ENCODE data around the gene OSBPL9.

OSBPL9 gene

DNA sequence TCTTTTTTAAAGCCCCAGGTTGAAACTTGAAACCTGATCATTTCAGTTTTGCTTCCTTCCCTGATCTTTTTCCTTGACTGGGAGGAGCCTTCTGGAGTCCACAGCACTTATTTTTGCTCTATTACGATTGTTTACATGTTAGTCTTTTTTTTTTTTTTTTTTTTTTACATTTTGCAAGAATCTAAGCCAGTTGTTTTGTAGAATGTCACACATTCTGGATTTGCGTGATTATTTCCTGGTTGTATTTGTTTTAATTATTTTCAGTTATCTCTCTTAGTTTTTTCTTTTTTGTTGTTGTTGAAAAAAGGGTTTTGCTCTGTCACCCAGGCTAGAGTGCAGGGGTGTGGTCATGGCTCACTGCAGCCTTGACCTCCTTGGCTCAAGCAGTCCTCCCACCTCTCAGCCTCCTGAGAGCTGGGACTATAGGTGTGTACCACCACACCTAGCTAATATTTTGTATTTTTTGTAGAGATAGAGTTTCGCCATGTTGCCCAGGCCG, 32.8 kb downstream of the OSBPL9 start:
- TF ChIP-seq, protein P1, sequence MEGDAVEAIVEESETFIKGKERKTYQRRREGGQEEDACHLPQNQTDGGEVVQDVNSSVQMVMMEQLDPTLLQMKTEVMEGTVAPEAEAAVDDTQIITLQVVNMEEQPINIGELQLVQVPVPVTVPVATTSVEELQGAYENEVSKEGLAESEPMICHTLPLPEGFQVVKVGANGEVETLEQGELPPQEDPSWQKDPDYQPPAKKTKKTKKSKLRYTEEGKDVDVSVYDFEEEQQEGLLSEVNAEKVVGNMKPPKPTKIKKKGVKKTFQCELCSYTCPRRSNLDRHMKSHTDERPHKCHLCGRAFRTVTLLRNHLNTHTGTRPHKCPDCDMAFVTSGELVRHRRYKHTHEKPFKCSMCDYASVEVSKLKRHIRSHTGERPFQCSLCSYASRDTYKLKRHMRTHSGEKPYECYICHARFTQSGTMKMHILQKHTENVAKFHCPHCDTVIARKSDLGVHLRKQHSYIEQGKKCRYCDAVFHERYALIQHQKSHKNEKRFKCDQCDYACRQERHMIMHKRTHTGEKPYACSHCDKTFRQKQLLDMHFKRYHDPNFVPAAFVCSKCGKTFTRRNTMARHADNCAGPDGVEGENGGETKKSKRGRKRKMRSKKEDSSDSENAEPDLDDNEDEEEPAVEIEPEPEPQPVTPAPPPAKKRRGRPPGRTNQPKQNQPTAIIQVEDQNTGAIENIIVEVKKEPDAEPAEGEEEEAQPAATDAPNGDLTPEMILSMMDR (IDR thresholded peaks at IDR 0.05), result no peak

DNA sequence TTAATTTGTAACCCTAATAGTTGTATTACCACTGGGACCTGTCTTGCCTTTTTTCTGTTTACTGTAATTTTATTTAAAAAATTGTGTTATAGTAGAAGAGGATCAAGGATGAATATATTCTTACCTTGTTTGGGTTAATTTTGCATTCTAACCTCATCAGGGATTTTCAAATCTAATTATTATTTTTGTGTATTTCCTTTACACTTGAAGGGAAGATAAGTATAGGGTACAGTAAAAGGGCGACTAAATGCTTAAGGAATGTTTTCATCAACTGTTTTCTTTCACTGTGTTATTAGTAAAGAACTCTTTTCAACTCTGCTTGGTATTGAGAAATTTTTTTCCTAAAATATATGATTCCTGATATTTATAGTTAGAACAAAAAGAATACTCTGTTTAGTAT, 33.3 kb downstream of the OSBPL9 start:
- TF ChIP-seq, protein P1 (IDR thresholded peaks at IDR 0.05), result no peak

DNA sequence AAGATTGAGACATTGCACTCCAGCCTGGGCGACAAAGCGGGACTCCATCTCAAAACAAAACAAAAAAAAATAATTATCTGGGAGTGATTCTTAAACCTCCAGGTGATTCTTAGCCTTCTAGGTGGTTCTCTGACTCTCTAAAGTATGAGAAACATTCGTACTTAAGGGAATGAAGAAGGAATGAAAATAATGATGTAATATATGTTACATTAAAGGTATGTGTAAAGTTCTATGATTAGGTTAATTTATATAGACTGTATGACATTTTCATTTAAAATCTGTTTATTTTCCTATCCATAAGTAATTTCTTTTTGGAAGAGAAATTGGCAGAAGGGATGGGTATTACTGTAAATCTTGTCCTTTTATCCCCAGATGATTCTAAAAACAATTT, 34.7 kb downstream of the OSBPL9 start:
- TF ChIP-seq, protein P1 (IDR thresholded peaks at IDR 0.05), result no peak

DNA sequence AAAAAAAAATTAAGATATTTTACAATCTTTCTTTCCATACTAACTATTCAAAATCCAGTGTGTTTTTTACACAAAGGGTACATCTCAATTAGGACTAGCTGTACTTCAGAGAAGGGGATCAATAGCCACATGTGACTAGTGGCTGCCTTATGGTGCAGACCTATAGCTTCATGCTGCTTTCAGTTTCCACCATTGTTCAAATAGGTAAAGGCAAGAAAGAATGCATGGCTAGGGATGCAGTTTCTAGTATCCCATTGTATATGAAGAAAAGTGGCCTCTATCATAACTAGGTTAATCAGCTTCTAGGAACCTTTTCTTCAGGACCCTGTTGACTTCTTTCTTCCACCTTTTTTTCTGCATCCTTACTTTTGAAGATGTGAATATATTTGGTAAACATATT, 35.7 kb downstream of the OSBPL9 start:
- TF ChIP-seq, protein P1 (IDR thresholded peaks at IDR 0.05), result no peak

DNA sequence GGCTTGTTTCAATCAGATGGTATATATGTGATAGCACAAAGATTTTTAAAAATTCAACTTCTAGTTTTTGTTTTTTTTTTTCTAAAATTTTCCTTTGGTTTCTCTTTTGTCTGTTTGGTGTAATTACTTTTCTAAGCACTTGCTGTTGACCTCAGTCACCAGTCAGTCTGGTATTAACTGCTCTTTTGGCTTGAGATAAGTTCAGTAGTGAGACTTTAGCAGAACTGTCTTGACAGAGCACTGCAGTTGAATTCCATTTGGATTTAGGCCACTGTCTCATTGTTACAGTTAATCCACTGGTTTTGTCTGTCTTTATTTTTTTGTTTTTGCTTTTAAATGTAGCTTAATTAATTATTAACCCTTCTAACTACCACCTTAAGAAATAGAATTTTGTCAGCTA, 36.2 kb downstream of the OSBPL9 start:
- TF ChIP-seq, protein P1 (IDR thresholded peaks at IDR 0.05), result no peak

DNA sequence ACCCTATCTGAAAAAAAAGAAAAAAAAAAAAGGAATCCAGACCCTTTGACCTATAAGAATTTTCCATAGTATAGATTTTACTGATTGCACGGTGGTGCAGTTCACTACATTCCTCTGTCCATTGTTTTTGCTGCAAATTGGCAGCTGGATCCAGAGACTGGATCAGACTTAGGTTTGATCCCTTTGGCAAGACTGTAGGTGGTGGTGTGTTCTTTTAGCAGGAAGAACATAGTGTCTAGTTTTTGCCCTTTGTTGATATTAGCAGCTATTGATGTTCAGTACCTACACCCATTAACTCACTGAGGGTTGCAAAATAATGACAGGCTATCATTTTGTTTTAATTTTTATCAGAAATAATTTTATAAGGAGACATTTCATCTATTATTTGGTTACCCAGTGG, 37.1 kb downstream of the OSBPL9 start:
- TF ChIP-seq, protein P1 (IDR thresholded peaks at IDR 0.05), result no peak

DNA sequence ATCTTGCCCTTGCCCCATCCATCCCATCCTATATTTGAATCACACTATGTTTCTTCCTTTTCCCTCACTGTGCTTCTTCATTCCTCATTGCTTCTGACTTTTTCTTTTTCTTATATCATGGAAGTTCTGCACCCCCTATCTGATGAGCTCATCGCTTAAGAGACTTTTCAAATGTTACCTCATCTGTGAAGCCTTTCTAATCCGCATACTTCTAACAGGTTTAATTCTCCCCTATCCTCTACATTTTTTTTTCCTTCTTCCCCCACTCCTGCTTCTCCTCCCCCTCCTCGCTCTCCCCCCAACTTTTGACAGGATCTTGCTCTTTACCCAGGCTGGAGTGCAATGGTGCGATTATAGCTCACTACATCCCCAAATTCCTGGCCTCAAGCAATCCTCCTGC, 39.5 kb downstream of the OSBPL9 start:
- TF ChIP-seq, protein P1 (IDR thresholded peaks at IDR 0.05), result no peak

DNA sequence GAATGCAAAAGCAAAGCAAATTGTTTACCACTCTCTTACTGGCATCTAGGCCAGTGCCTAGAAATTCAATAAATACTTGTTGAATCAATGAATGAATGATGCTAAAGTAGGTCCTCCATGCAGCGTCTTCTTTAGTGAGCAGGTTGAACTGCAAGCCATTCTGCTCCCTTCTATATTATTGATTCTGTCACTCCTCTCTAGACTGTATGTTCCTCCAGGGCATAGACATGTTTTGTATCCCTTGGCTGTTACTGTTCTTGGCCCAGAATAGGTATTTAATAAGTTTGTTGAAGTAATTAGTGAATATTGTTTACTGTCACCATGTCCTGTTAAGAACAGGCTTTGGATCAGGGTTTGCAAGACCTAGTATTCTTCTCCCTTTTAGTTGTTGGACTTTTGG, 43.7 kb downstream of the OSBPL9 start:
- TF ChIP-seq, protein P1 (IDR thresholded peaks at IDR 0.05), result no peak
